NCI-H82 treated with DMSO at 0.1 percent for 48 hours (cell line): ENCODE measurements around the gene PTPRB.

ENCODE experiments used
- DNase-seq: peaks from one replicate; lab custom pipeline; 2025; ENCODE audit not compliant: unreplicated experiment; lab: John Stamatoyannopoulos, UW

Gene PTPRB

GRCh38 chr12:70637303-70638085 lies at the start of gene PTPRB:
PTPRB (minus strand) TSS chr12:70637429; CDS start chr12:70637395, 34 bp downstream.
- DNase-seq: no peak

GRCh38 chr12:70686907-70687306 lies 49.7 kb upstream of the PTPRB start:
- no peak for DNase-seq

GRCh38 chr12:70686299-70686698 lies 49.1 kb upstream of the PTPRB start:
- no peak for DNase-seq

- no peak for DNase-seq
Measured at GRCh38 chr12:70683976-70684375, 46.7 kb upstream of the PTPRB start.

GRCh38 chr12:70671698-70672097 lies 34.5 kb upstream of the PTPRB start:
- DNase-seq: no peak

GRCh38 chr12:70670948-70671347 lies 33.7 kb upstream of the PTPRB start:
- no peak for DNase-seq

- no peak for DNase-seq
Measured at GRCh38 chr12:70667253-70667652, 30.0 kb upstream of the PTPRB start.

GRCh38 chr12:70666364-70666763 lies 29.1 kb upstream of the PTPRB start:
- no peak for DNase-seq

GRCh38 chr12:70664465-70664881 lies 27.2 kb upstream of the PTPRB start:
- DNase-seq: no peak

GRCh38 chr12:70663838-70664237 lies 26.6 kb upstream of the PTPRB start:
- no peak for DNase-seq

GRCh38 chr12:70661466-70662161 lies 24.4 kb upstream of the PTPRB start:
- DNase-seq: no peak

- no peak for DNase-seq
Measured at GRCh38 chr12:70660620-70661219, 23.5 kb upstream of the PTPRB start.

GRCh38 chr12:70660002-70660604 lies 22.9 kb upstream of the PTPRB start:
- no peak for DNase-seq

- no peak for DNase-seq
Measured at GRCh38 chr12:70659077-70659606, 21.9 kb upstream of the PTPRB start.

GRCh38 chr12:70657616-70658286 lies 20.5 kb upstream of the PTPRB start:
- no peak for DNase-seq

GRCh38 chr12:70652451-70652850 lies 15.2 kb upstream of the PTPRB start:
- no peak for DNase-seq

GRCh38 chr12:70648831-70649230 lies 11.6 kb upstream of the PTPRB start:
- no peak for DNase-seq

GRCh38 chr12:70648191-70648590 lies 11.0 kb upstream of the PTPRB start:
- no peak for DNase-seq

GRCh38 chr12:70646850-70647249 lies 9.6 kb upstream of the PTPRB start:
- no peak for DNase-seq

GRCh38 chr12:70645494-70646317 lies 8.5 kb upstream of the PTPRB start:
- no peak for DNase-seq
